Tibial nerve (tissue), 4 donors: ENCODE data around the gene MAMLD1. TPM values are rescaled to one million over a fixed set of nuclear protein-coding genes. Genes with fewer than 3 reads are reported as not detected.

Source experiments
- DNase-seq, 2 donors: peaks; one replicate each; pipeline ENCODE4 v3.0.0-alpha.2; 2019; ENCODE audit warnings: low spot score in 2 of 2
- H3K27ac ChIP-seq, 4 donors: fragments of 200-600 bp; sonication (generic) in 3 of 4; one replicate each; pipeline ENCODE4 v1.5.1; 2017 to 2019; ENCODE audit warnings: mild to moderate bottlenecking in 1 of 4
- H3K27me3 ChIP-seq, 2 donors: fragments of 200-600 bp; sonication (generic) in 1 of 2; one replicate each; pipeline versions ENCODE4 v1.5.1 to v1.6.0; 2017 to 2019
- H3K36me3 ChIP-seq, 3 donors: fragments of 200-600 bp; sonication (generic); one replicate each; pipeline ENCODE4 v1.5.1; 2018 to 2019
- H3K4me1 ChIP-seq, 4 donors: fragments of 200-600 bp; sonication (generic) in 3 of 4; one replicate each; pipeline ENCODE4 v1.5.1; 2017 to 2019
- H3K4me3 ChIP-seq, 4 donors: fragments of 200-600 bp; sonication (generic) in 3 of 4; one replicate each; pipeline ENCODE4 v1.5.1; 2017 to 2019; ENCODE audit warnings: mild to moderate bottlenecking in 1 of 4, moderate library complexity in 1 of 4
- H3K9me3 ChIP-seq, 4 donors: fragments of 200-600 bp; sonication (generic) in 3 of 4; one replicate each; pipeline ENCODE4 v1.5.1; 2017 to 2019
- CTCF ChIP-seq, 5 experiments: fragments of 200-600 bp in 3 of 5; fragments of 450-650 bp in 2 of 5; sonication (generic) in 3 of 5; IDR thresholded peaks; one replicate each; pipeline ENCODE4 v1.5.1; 2016 to 2019; ENCODE audit warnings: antibody characterized with exemption in 5 of 5, mild to moderate bottlenecking in 3 of 5, moderate library complexity in 2 of 5
- EP300 ChIP-seq, 2 donors: sonication (generic); formaldehyde crosslinking; IDR thresholded peaks; one replicate each; pipeline ENCODE4 v1.6.1; 2017; ENCODE audit warnings: antibody characterized with exemption in 2 of 2, mild to moderate bottlenecking in 1 of 2
- POLR2A ChIP-seq, 2 donors: fragments of 450-650 bp; IDR thresholded peaks; one replicate each; pipeline ENCODE4 v1.6.1; 2017; ENCODE audit warnings: antibody characterized with exemption in 2 of 2, mild to moderate bottlenecking in 2 of 2, moderate library complexity in 2 of 2
- WGBS, 2 donors: methylation state at CpG; one replicate each; pipeline ENCODE4 v1.1.5; 2018; 5-methylcytosine and 5-hydroxymethylcytosine counted together
- total RNA-seq, 4 donors: library from RNA; depleted of rRNA; stranded (reverse); fragments of >200 nt; gene quantifications; one replicate each; pipeline ENCODE4 v1.1.0, GENCODE V29; 2016

The MAMLD1 gene
- total RNA-seq, 4 donors from 2014 or later: 8.2 to 16.2 (median 9.2) TPM

- Histone ChIP-seq H3K36me3 (no peaks in the 10 kb centered on the region), H3K27me3 (no peaks in the 10 kb centered on the region), H3K4me3 (no peak overlapping the region), H3K9me3 (no peaks in the 10 kb centered on the region), H3K4me1 (no peaks in the 10 kb centered on the region), H3K27ac (no peak overlapping the region)
- TF ChIP-seq CTCF (IDR thresholded peaks at IDR 0.05): no peak
- no peak for TF ChIP-seq POLR2A (IDR thresholded peaks at IDR 0.05)
- TF ChIP-seq EP300 (IDR thresholded peaks at IDR 0.05): no peak
- no peak for DNase-seq
Measured at GRCh38 chrX:150459196-150459595, 96.1 kb downstream of the MAMLD1 start.

GRCh38 chrX:150460063-150460462, 96.9 kb downstream of the MAMLD1 start:
- Histone ChIP-seq H3K27ac (no peak overlapping the region), H3K4me1 (no peaks in the 10 kb centered on the region), H3K36me3 (no peaks in the 10 kb centered on the region), H3K9me3 (no peaks in the 10 kb centered on the region), H3K27me3 (no peaks in the 10 kb centered on the region), H3K4me3 (no peak overlapping the region)
- no peak for DNase-seq
- 88% methylated on average over 1 of the region's 1 CpG; no CpG with 5 or more reads in 1 of the 2 donors for WGBS, 2 donors
- TF ChIP-seq CTCF (IDR thresholded peaks at IDR 0.05) (no peak), EP300 (IDR thresholded peaks at IDR 0.05) (no peak), POLR2A (IDR thresholded peaks at IDR 0.05) (no peak)

- Histone ChIP-seq H3K27me3 (no peaks in the 10 kb centered on the region), H3K27ac (no peak overlapping the region), H3K36me3 (no peaks in the 10 kb centered on the region), H3K4me1 (no peaks in the 10 kb centered on the region), H3K4me3 (no peak overlapping the region), H3K9me3 (no peaks in the 10 kb centered on the region)
- WGBS, 2 donors: 84% methylated on average over 3 of the region's 3 CpGs; no CpG with 5 or more reads in 1 of the 2 donors
- DNase-seq: no peak
- TF ChIP-seq EP300 (IDR thresholded peaks at IDR 0.05) (no peak), POLR2A (IDR thresholded peaks at IDR 0.05) (no peak), CTCF (IDR thresholded peaks at IDR 0.05) (no peak)
Measured at GRCh38 chrX:150460781-150461180, 97.7 kb downstream of the MAMLD1 start.

GRCh38 chrX:150463566-150463965, 100.4 kb downstream of the MAMLD1 start:
- H3K27me3 ChIP-seq: no peaks in the 10 kb centered on the region
- no peaks in the 10 kb centered on the region for H3K9me3 ChIP-seq
- 55 to 75% methylated on average over 1 of the region's 1 CpG for WGBS, 2 donors
- TF ChIP-seq EP300 (IDR thresholded peaks at IDR 0.05) (no peak), POLR2A (IDR thresholded peaks at IDR 0.05) (no peak), CTCF (IDR thresholded peaks at IDR 0.05) (no peak)
- DNase-seq: no peak
- H3K4me1 ChIP-seq: no peaks in the 10 kb centered on the region
- H3K36me3 ChIP-seq: no peaks in the 10 kb centered on the region
- H3K4me3 ChIP-seq: no peak overlapping the region
- no peak overlapping the region for H3K27ac ChIP-seq

GRCh38 chrX:150464001-150464400, 100.9 kb downstream of the MAMLD1 start:
- Histone ChIP-seq H3K4me1 (no peaks in the 10 kb centered on the region), H3K9me3 (no peaks in the 10 kb centered on the region), H3K27ac (no peak overlapping the region), H3K36me3 (no peaks in the 10 kb centered on the region), H3K27me3 (no peaks in the 10 kb centered on the region), H3K4me3 (no peak overlapping the region)
- DNase-seq: no peak
- no peak for TF ChIP-seq POLR2A (IDR thresholded peaks at IDR 0.05)
- TF ChIP-seq CTCF (IDR thresholded peaks at IDR 0.05): no peak
- TF ChIP-seq EP300 (IDR thresholded peaks at IDR 0.05): no peak
- 81% methylated on average over 6 of the region's 6 CpGs; no CpG with 5 or more reads in 1 of the 2 donors for WGBS, 2 donors
